ENCODE measurements around the gene DLG1.

DLG1 gene

GRCh38 chr3:197183582-197183981 is 114.8 kb downstream of the DLG1 start:
- DNase-seq (ENCODE audit: low read depth in 2 of 3, low spot score in 1 of 3): no peak

DNA sequence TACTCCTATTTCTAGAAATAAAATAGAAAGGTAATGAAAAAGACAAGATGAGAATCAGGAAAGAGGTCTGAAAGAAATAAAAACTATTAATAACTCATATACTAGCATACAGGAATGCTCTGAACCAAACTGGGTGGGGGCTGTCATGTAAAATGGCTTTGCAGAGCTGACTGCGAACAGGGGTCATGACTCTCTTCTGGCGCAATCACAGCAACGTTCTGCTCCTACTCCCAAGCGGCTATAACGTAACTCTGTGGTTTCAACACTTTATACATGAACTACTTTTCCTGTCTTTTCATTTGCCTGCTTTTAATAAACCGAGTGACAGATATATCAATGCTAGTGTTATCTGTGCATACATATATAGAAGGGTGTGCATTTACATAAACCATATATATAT is 116.7 kb downstream of the DLG1 start:
- DNase-seq (ENCODE audit: low read depth in 2 of 3, low spot score in 1 of 3): no peak

DNA sequence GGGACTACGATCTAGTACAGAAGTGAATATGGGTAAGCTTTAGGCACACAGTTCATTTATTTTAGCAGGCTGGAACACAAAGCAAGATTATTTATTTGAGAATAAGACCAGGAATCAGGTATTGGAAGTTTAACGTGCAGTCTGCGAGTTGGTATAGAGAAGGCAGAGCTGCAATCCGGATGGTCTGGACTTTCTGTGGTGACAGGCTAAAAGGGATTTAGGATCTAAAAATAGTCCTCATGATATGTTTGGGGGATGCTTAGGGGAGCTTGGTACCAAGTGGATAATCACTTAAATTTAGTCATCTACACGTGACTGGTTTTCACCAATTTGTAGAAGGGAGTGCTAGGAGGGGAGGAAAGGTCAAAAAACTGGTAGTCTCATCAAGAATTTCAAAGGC is 119.4 kb downstream of the DLG1 start:
- DNase-seq (ENCODE audit: low read depth in 2 of 3, low spot score in 1 of 3): no peak

DNA sequence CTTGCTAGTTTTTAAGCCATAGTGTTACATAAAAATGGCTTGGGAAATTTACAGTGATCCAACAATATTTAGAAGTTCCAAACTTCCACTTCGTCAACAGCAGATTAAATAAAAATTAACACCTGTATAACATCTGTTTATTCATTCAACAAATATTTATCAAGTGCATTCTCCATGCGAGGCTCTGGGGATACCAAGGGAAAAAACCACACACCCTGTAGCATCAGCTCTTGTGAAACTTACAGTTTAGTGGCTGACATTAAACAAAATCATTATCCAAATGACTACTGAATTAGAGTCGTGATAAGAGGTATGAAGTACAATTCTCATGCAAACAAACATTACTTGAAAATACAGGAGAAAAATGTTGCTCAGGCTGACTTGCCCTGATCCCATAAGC is 122.9 kb downstream of the DLG1 start:
- no peak for DNase-seq (ENCODE audit: low read depth in 2 of 3, low spot score in 1 of 3)

GRCh38 chr3:197174927-197175326 is 123.5 kb downstream of the DLG1 start:
- DNase-seq (ENCODE audit: low read depth in 2 of 3, low spot score in 1 of 3): no peak

- no peak for DNase-seq (ENCODE audit: low read depth in 2 of 3, low spot score in 1 of 3)
Measured at GRCh38 chr3:197173620-197174019, 124.8 kb downstream of the DLG1 start.

DNA sequence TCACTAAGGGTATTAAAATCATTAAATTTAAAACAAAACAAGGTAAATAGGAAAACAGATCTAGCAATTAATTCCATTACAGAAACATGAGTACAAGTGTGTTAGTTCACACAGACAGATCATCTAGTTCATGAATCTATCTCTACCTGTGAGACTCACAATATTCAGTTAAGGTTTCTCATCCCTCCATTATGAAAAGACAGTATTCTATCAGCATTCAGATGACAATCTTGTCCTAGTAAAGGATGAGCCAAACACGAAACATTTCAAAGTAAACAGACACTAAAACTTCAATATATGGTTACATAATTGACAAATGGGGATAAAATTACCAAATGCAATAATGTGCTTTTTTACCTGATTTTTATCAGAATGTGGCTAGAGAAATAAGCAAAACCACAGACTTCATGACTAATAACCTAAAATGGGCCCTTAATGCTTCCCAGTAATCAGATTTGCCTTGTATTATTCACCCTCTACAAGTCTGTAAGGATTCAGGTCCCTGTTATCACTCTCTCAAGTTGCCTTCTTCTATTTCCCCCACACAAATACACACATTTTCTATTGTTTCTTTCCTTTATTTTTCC is 126.8 kb downstream of the DLG1 start:
- DNase-seq (ENCODE audit: low read depth in 2 of 3, low spot score in 1 of 3): no peak

- DNase-seq (ENCODE audit: low read depth in 2 of 3, low spot score in 1 of 3): no peak
Measured at GRCh38 chr3:197169028-197169427, 129.4 kb downstream of the DLG1 start.

DNA sequence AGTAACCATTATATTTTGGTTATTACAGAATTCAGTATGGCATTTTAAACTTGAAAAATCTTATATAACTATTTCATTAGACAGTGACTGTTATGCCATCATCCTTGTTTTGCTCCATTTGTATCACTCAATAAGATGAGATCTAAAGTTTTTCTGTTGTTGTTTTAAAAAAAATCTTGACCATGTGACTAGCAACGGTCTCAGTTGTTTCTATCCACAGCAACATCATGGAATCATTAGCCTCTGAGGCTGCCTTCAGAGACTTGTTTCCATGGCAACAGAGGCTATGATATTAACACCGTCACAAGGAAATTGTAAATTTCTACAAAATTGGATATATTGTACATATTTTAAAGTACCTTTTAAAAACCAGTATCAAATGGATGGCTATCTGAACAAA is 129.8 kb downstream of the DLG1 start:
- DNase-seq (ENCODE audit: low read depth in 2 of 3, low spot score in 1 of 3): no peak

DNA sequence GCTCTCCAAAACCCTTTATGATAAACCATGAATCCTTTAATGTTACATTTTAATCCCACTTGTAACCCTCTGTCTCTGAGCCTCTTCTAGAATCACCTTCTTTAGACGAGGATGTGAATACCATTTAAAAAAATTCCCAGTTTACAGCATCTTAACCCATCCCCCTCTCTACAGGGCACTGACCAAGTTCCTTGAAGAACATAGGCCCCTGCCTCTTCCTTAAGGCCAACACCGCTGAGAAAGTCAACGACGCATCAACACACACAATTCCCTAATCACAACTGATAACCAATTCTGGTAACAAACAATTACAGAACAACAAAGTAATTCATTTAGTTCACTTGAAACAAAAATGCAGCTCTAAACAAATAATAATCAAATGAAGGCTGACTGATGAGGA is 130.3 kb downstream of the DLG1 start:
- no peak for DNase-seq (ENCODE audit: low read depth in 2 of 3, low spot score in 1 of 3)

DNA sequence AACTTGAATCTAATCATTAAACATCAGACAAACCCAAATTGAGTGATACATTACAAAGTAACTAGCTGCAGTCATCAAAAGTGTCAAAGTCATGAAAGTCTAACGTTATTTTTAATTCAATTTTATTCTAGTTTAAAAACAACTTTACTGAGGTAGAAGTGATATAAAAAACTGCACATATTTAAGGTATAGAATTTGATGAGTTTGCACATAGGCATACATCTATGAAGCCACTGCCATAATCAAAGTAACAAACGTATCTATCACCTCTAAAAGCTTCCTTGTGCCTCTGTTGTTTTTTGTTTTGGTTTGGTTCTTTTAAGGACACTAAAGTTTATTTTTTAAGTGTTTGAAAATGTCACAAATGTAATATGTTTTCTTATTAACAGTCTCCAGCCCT is 130.9 kb downstream of the DLG1 start:
- DNase-seq (ENCODE audit: low read depth in 2 of 3, low spot score in 1 of 3): no peak

GRCh38 chr3:197165890-197166289 is 132.5 kb downstream of the DLG1 start:
- no peak for DNase-seq (ENCODE audit: low read depth in 2 of 3, low spot score in 1 of 3)

GRCh38 chr3:197155046-197155445 is 143.4 kb downstream of the DLG1 start:
- DNase-seq (ENCODE audit: low read depth in 2 of 3, low spot score in 1 of 3): no peak

GRCh38 chr3:197151580-197151979 is 146.8 kb downstream of the DLG1 start:
- no peak for DNase-seq (ENCODE audit: low read depth in 2 of 3, low spot score in 1 of 3)

DNA sequence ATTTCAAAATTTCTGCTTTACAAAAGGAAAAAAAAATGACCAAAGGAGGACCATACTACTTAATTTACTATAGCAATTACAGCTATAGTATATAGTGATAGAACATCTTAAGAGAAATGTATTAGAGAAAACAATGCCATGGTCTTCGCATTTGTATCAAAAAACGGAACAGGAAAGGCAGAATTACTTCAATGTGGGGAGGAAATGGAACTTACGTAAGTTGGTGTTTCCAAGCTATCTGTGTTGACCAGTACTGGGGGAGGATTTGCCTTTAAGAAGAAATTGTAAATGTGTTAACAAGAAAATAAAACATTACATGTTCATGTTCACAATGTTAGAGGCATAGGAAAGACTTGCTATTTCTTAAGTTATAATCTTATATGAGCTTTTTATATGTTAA is 148.9 kb downstream of the DLG1 start:
- DNase-seq (ENCODE audit: low read depth in 2 of 3, low spot score in 1 of 3): no peak

GRCh38 chr3:197144188-197144587 is 154.2 kb downstream of the DLG1 start:
- no peak for DNase-seq (ENCODE audit: low read depth in 2 of 3, low spot score in 1 of 3)

DNA sequence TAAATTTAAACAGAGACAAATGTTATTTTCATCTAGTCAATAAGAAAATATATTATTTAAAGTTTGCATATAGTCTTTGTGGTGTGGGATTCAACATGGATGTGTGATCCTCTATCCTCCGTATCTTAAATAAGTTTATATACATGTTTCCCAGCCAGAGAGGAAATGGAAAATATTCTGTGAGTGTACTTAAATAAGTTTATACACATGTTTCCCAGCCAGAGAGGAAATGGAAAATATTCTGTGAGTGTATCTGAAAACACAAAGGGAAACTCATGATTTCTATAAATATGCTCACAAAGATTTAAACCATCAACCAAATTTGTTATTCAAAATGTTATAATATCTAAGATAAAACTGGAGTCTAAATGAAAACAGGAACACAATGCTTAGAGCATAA is 158.8 kb downstream of the DLG1 start:
- no peak for DNase-seq (ENCODE audit: low read depth in 2 of 3, low spot score in 1 of 3)

DNA sequence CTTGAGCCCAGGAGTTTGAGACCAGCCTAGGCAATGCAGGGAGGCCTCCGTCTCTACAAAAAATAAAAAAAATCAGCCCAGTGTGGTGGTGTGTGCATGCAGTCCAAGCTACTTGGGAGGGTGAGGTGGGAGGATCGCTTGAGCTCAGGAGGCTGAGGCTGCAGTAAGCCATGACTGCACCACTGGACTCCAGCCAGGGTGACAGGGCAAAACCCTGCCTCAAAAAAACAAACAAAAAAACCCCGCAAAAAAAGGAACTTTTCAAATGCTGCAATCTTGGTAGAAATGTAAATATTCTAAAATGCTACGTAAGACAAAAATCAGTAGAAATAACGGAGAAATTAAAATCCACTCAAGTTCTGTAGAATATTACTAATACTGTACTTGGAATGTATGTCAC is 160.7 kb downstream of the DLG1 start:
- no peak for DNase-seq (ENCODE audit: low read depth in 2 of 3, low spot score in 1 of 3)

DNA sequence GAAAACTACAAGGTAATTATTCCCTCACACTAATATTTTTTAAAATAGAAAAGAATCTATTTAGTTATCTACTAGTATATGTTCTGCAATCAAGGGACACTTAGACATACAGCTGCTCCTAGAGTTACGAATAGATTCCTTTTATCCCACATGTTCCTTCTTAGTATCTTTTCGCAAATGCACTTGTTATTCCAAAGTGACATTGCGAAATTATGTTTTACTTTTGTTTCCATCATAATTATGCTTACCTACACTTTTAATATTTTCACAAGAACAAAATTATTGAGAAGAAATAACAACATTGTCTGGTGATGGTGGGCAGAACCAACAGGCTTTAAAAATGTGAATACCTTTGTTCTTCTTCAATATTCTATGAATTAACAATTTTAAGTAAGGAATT is 161.7 kb downstream of the DLG1 start:
- no peak for DNase-seq (ENCODE audit: low read depth in 2 of 3, low spot score in 1 of 3)

DNA sequence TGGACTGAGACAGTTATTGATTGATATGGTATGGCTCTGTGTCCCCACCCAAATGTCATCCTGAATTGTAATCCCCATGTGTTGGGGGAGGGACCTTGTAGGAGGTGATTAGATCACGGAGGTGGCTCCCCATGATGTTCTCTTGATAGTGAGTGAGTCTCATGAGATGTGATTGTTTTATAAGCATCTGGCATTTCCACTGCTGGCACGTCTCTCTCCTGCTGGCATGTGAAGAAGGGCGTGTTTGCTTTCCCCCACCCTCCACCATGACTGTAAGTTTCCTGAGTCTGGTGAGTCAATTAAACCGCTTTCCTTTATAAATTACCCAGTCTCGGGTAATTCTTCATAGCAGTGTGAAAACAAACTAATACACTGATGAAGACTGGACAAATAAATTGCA is 163.2 kb downstream of the DLG1 start:
- no peak for DNase-seq (ENCODE audit: low read depth in 2 of 3, low spot score in 1 of 3)

- no peak for DNase-seq (ENCODE audit: low read depth in 2 of 3, low spot score in 1 of 3)
Measured at GRCh38 chr3:197132916-197133530, 165.4 kb downstream of the DLG1 start.

- no peak for DNase-seq (ENCODE audit: low read depth in 2 of 3, low spot score in 1 of 3)
Measured at GRCh38 chr3:197125636-197126035, 172.8 kb downstream of the DLG1 start.

- DNase-seq (ENCODE audit: low read depth in 2 of 3, low spot score in 1 of 3): no peak
Measured at GRCh38 chr3:197124713-197125112, 173.7 kb downstream of the DLG1 start.
